A549 treated with DMSO at 1 μM for 4 hours (cell line): ENCODE measurements around the gene NAT8. TPM values are rescaled to one million over a fixed set of nuclear protein-coding genes. Genes with fewer than 3 reads are reported as not detected.

ENCODE experiments used
- total RNA-seq: library from RNA; stranded (reverse); fragments of 200-300 nt; extraction: Qiagen RNA extraction; gene quantifications from 5 replicates; pipeline ENCODE4 v1.2.3, GENCODE V29; 2022; ENCODE audit warnings: low read depth

Gene NAT8, protein sequence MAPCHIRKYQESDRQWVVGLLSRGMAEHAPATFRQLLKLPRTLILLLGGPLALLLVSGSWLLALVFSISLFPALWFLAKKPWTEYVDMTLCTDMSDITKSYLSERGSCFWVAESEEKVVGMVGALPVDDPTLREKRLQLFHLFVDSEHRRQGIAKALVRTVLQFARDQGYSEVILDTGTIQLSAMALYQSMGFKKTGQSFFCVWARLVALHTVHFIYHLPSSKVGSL
- not detected in 5 replicates for total RNA-seq

GRCh38 chr2:73642338-73643018, at the start of gene NAT8:
TSS of gene NAT8 (minus strand) at chr2:73642422. CDS start at chr2:73641628, 794 bp downstream.

Other genes starting within 250 kb of the NAT8 start
- 74.2 to 83.9 TPM (median 81.9 TPM) in 5 replicates for gene TPRKB, start 94.9 kb upstream of the NAT8 start, total RNA-seq
- 38.1 to 47.2 TPM (median 44.0 TPM) in 5 replicates for gene DUSP11, start 137.7 kb upstream of the NAT8 start, total RNA-seq
- not detected in 5 replicates for gene C2orf78, start 141.8 kb upstream of the NAT8 start, total RNA-seq
- 45.1 to 57.3 TPM (median 50.2 TPM) in 5 replicates for gene STAMBP, start 186.5 kb upstream of the NAT8 start, total RNA-seq